GM12878 (cell line): ENCODE measurements around the gene CFAP99. TPM values are rescaled to one million over a fixed set of nuclear protein-coding genes. Genes with fewer than 3 reads are reported as not detected.
A peak's percentile ranks its signal among the peaks of the same experiment; 100 is the strongest.

Source experiments
- HDAC6 ChIP-seq: fragments of 200-600 bp; sonication (generic); IDR thresholded peaks from one replicate; pipeline ENCODE4 v1.8.0; 2017; ENCODE audit warnings: antibody characterized with exemption; ENCODE audit not compliant: unreplicated experiment
- MEF2B ChIP-seq: fragments of 450-650 bp; IDR thresholded peaks from 2 replicates; pipeline ENCODE4 v1.6.1; 2018; ENCODE audit warnings: mild to moderate bottlenecking, moderate library complexity; ENCODE audit not compliant: partially characterized antibody, poor library complexity, severe bottlenecking
- MTA3 ChIP-seq: IDR thresholded peaks from 2 replicates; pipeline ENCODE4 v1.6.1; 2012; ENCODE audit warnings: low read length, inconsistent platforms, borderline replicate concordance
- MYC ChIP-seq: IDR thresholded peaks from 2 replicates; pipeline ENCODE4 v1.6.1; 2011; ENCODE audit warnings: mild to moderate bottlenecking, low read length, moderate library complexity, inconsistent platforms; ENCODE audit not compliant: insufficient read depth, insufficient replicate concordance, insufficient read length, severe bottlenecking
- NFXL1 ChIP-seq: fragments of 450-650 bp; IDR thresholded peaks from 2 replicates; pipeline ENCODE4 v1.6.1; 2017; ENCODE audit warnings: antibody characterized with exemption, mild to moderate bottlenecking, borderline replicate concordance
- NFYA ChIP-seq: IDR thresholded peaks from 2 replicates; pipeline ENCODE4 v1.6.1; 2011; ENCODE audit warnings: low read depth, mild to moderate bottlenecking, low read length, improper control_type of control experiment, borderline replicate concordance
- NKRF ChIP-seq: fragments of 450-650 bp; conservative IDR thresholded peaks from 2 replicates; pipeline ENCODE4 v1.6.1; 2017; ENCODE audit warnings: mild to moderate bottlenecking, moderate library complexity
- RCOR1 ChIP-seq: conservative IDR thresholded peaks from 2 replicates; pipeline ENCODE4 v1.6.1; 2012; ENCODE audit warnings: low read depth, low read length, improper control_type of control experiment
- USF1 ChIP-seq: IDR thresholded peaks from 2 replicates; pipeline ENCODE4 v1.6.1; 2011; ENCODE audit warnings: borderline replicate concordance, low read depth, mild to moderate bottlenecking, moderate library complexity, mixed read lengths, low read length; ENCODE audit not compliant: insufficient read depth; ENCODE audit errors: extremely low read length
- ZNF24 ChIP-seq: fragments of 450-650 bp; IDR thresholded peaks from 2 replicates; pipeline ENCODE4 v1.6.1; 2017; ENCODE audit warnings: antibody characterized with exemption, mild to moderate bottlenecking
- ZNF622 ChIP-seq: fragments of 450-650 bp; IDR thresholded peaks from 2 replicates; pipeline ENCODE4 v1.6.1; 2017; ENCODE audit warnings: mild to moderate bottlenecking, inconsistent platforms
- polyA plus RNA-seq, 11 experiments: library from polyadenylated mRNA; depleted of rRNA in 4 of 11; unstranded in 6 of 11; stranded (reverse) in 5 of 11; fragments of >200 nt; fragmentation: Nextera tagmentation in 4 of 11; fragmentation: Illumina TruSeq in 1 of 11; extraction: Ambion mirVana in 4 of 11; extraction: Trizol in 1 of 11; gene quantifications; 1 replicate in 1 of 11; 2 replicates in 10 of 11; pipeline versions ENCODE4 v1.2.1 to v1.2.3, GENCODE V29; 2011 to 2016; ENCODE audit warnings: inconsistent platforms in 2 of 11, missing spikeins in 2 of 11, low read depth in 1 of 11
- total RNA-seq, 4 experiments: library from RNA; depleted of rRNA in 3 of 4; stranded (reverse); fragments of >200 nt in 3 of 4; fragmentation: Illumina TruSeq in 1 of 4; extraction: Trizol in 1 of 4; gene quantifications; 2 replicates each; pipeline versions ENCODE4 v1.2.1 to v1.2.3, GENCODE V29; 2013 to 2021
- TF ChIP-seq, protein P1 (sequence below): fragments of 450-650 bp; IDR thresholded peaks from 2 replicates; pipeline ENCODE4 v1.6.1; 2014; ENCODE audit warnings: mild to moderate bottlenecking
- TF ChIP-seq, protein P2 (sequence below): fragments of 450-650 bp; IDR thresholded peaks from 2 replicates; pipeline ENCODE4 v1.6.1; 2017; ENCODE audit warnings: antibody characterized with exemption, mild to moderate bottlenecking, moderate library complexity
- TF ChIP-seq, protein P3 (sequence below): IDR thresholded peaks from 2 replicates; pipeline ENCODE4 v1.6.1; 2012; ENCODE audit warnings: low read length, inconsistent platforms
- TF ChIP-seq, protein P4 (sequence below): fragments of 150-350 bp; IDR thresholded peaks from 2 replicates; pipeline ENCODE4 v1.6.1; 2014; ENCODE audit warnings: mild to moderate bottlenecking, low read depth, low read length

CFAP99 gene
- total and polyA plus RNA-seq, 10 of the 15 experiments (the other 5 are each of a cell fraction or from before 2014, with no cell fraction given) = not detected

- no peak for TF ChIP-seq USF1
- TF ChIP-seq NFYA = no peak
- TF ChIP-seq, protein P1, sequence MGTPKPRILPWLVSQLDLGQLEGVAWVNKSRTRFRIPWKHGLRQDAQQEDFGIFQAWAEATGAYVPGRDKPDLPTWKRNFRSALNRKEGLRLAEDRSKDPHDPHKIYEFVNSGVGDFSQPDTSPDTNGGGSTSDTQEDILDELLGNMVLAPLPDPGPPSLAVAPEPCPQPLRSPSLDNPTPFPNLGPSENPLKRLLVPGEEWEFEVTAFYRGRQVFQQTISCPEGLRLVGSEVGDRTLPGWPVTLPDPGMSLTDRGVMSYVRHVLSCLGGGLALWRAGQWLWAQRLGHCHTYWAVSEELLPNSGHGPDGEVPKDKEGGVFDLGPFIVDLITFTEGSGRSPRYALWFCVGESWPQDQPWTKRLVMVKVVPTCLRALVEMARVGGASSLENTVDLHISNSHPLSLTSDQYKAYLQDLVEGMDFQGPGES = no peak
- TF ChIP-seq NFXL1 = no peak
- TF ChIP-seq MYC = peak; percentile 60
- TF ChIP-seq, protein P2, sequence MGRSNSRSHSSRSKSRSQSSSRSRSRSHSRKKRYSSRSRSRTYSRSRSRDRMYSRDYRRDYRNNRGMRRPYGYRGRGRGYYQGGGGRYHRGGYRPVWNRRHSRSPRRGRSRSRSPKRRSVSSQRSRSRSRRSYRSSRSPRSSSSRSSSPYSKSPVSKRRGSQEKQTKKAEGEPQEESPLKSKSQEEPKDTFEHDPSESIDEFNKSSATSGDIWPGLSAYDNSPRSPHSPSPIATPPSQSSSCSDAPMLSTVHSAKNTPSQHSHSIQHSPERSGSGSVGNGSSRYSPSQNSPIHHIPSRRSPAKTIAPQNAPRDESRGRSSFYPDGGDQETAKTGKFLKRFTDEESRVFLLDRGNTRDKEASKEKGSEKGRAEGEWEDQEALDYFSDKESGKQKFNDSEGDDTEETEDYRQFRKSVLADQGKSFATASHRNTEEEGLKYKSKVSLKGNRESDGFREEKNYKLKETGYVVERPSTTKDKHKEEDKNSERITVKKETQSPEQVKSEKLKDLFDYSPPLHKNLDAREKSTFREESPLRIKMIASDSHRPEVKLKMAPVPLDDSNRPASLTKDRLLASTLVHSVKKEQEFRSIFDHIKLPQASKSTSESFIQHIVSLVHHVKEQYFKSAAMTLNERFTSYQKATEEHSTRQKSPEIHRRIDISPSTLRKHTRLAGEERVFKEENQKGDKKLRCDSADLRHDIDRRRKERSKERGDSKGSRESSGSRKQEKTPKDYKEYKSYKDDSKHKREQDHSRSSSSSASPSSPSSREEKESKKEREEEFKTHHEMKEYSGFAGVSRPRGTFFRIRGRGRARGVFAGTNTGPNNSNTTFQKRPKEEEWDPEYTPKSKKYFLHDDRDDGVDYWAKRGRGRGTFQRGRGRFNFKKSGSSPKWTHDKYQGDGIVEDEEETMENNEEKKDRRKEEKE = no peak
- TF ChIP-seq ZNF24 = 0 out of 2 replicates have a peak, but pooled peaks have one; percentile 9
- TF ChIP-seq RCOR1 = 0 out of 2 replicates have a peak, but pooled peaks have one; percentile 54
- TF ChIP-seq, protein P3, sequence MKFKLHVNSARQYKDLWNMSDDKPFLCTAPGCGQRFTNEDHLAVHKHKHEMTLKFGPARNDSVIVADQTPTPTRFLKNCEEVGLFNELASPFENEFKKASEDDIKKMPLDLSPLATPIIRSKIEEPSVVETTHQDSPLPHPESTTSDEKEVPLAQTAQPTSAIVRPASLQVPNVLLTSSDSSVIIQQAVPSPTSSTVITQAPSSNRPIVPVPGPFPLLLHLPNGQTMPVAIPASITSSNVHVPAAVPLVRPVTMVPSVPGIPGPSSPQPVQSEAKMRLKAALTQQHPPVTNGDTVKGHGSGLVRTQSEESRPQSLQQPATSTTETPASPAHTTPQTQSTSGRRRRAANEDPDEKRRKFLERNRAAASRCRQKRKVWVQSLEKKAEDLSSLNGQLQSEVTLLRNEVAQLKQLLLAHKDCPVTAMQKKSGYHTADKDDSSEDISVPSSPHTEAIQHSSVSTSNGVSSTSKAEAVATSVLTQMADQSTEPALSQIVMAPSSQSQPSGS = no peak
- TF ChIP-seq HDAC6 = no peak
- no peak for TF ChIP-seq ZNF622
- TF ChIP-seq MEF2B = peak; percentile 94
- TF ChIP-seq, protein P4, sequence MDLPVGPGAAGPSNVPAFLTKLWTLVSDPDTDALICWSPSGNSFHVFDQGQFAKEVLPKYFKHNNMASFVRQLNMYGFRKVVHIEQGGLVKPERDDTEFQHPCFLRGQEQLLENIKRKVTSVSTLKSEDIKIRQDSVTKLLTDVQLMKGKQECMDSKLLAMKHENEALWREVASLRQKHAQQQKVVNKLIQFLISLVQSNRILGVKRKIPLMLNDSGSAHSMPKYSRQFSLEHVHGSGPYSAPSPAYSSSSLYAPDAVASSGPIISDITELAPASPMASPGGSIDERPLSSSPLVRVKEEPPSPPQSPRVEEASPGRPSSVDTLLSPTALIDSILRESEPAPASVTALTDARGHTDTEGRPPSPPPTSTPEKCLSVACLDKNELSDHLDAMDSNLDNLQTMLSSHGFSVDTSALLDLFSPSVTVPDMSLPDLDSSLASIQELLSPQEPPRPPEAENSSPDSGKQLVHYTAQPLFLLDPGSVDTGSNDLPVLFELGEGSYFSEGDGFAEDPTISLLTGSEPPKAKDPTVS = no peak
- no peak for TF ChIP-seq MTA3
- TF ChIP-seq NKRF = peak; percentile 67
Measured at GRCh38 chr4:2412885-2413716, 5.7 kb upstream of the CFAP99 start (continued).
